Activated CD4-positive, CD25-positive, alpha-beta regulatory T cell treated with anti-CD3 and anti-CD28 coated beads, Interleukin-2, amount 50 U/mL, for 16 hours (primary cell): ENCODE results near the gene MT2A.
"Not testable (repeated sequence)": the region's sequence is repeated elsewhere in the genome, so short reads cannot be mapped to it uniquely, and the experiment has no call there.

Source experiments
- DNase-seq: peaks from one replicate; pipeline ENCODE4 v3.0.0-alpha.2; 2020; ENCODE audit warnings: low read depth, low spot score

MT2A gene

GRCh38 chr16:56620339-56620897, 12.0 kb downstream of the MT2A start:
- DNase-seq = no peak

GRCh38 chr16:56621665-56622445, 13.5 kb downstream of the MT2A start:
- DNase-seq = not testable (repeated sequence)

GRCh38 chr16:56623184-56623583, 14.8 kb downstream of the MT2A start:
- not testable (repeated sequence) for DNase-seq

DNA sequence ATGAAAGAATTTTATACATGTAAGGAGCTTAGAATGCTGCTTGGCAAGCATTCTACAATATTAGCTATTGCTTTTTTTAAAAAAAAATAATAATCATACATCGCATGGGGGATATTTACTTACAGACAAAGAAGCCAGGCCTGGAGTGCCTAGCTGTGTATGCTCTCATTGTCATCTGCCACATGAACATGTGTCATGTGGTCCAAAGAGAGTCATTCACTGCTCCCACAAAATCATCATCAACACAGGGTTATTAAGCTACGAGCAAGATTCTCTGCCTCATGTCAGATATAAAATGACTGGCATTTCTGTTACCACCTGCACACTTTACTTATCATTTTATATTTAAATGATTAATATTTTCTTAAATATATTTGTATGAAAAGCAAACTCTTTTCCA, 15.3 kb downstream of the MT2A start:
- no peak for DNase-seq

GRCh38 chr16:56625140-56625942, 17.0 kb downstream of the MT2A start, which contains the start of gene MT1E:
TSS of gene MT1E (plus strand) at chr16:56625781. CDS start at chr16:56625852, 71 bp downstream.
- DNase-seq = no peak

DNA sequence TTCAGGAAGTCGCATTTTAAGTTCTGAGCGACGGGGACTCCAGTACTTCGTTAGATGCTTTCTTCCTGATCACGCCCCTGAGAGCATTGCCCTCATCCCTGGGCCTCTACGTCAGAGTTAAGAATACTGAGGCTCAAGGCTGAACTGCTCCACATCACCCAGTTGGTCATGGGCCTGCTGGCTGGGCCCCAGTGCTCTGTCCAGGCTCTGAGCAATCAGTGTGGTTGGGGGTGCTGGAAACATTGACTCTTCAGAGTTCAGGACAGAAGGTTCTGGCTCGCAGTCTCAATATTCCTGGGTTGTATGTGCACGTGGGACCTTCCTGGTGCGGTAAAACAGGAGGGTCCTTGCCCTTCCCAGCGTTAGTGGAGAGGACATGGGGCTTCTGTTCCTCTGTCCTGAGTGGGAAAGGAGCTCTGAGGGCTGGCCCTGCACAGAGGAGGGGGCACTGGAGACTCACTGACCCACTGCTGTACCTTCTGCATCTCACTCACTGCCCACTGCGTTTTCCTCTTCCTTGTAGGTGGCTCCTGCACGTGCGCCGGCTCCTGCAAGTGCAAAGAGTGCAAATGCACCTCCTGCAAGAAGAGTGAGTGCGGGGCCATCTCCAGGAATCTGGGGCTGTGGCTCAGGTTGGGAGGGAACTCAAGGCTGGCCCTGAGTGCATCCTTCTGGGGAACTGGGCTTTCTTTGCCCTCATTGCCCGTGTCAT, 17.7 kb downstream of the MT2A start:
- no peak for DNase-seq

DNA sequence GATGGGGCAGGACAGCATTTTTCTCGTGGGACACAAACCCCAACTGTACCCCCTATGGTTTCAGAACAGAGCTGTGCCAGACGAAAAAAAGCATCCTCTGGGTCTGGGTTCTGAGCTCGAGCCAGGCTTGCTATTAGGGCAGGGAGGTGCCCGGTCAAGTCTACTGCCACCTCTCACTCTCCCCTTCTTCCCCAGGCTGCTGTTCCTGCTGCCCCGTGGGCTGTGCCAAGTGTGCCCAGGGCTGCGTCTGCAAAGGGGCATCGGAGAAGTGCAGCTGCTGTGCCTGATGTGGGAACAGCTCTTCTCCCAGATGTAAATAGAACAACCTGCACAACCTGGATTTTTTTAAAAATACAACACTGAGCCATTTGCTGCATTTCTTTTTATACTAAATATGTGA, 18.3 kb downstream of the MT2A start:
- no peak for DNase-seq

- DNase-seq = no peak
Observed at GRCh38 chr16:56628486-56629350, 20.3 kb downstream of the MT2A start.

GRCh38 chr16:56629531-56629930, 21.1 kb downstream of the MT2A start:
- DNase-seq = no peak

DNA sequence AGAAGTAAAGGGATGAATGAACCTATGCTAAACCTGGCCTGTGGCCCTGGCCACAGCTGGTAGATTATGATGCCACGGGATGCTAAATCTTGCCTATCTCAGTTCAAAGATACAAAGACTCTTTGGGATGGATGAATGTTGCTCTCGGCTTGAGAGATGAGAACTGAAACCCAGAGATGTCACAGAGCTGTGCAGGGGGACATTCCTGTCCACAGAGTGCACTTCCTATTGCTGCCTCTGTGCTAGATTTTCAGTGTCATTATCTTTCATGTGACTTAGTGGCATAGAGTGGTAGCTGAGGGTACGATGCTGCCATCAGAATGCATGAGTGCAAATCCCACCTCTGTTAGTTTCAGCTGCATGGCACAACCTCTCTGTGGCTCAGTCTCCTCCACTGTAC, 21.8 kb downstream of the MT2A start:
- DNase-seq = no peak

DNA sequence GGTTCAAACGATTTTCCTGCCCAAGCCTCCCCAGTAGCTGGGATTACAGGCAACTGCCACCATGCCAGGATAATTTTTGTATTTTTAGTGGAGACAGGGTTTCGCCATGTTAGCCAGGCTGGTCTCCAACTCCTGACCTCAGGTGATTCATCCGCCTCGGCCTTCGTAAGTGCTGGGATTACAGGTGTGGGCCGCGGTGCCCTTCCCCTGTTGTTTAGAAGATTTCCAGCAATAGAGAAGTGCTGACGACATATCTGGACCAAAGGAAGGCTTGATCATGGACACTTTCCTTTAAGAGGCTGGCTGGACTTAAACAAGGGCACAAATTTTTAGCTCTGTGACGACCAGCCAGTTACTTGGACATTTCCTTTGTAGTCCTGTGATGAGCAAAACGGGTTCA, 22.8 kb downstream of the MT2A start:
- no peak for DNase-seq

DNA sequence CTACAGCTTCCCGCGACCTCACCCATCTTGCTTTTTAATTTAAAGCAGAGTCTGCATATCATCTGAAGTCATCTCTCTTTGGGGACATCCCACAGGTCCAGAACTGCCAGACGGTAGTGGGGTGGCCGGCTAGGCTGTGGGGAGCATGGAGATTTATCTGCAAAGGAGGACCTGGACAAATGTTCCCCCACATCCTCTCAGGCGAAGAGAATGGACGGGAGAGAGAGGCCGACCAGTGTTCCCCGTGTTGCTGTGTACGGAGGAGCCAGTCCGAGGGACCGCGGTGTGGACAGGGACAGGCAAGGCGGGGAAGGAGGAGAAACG, 23.4 kb downstream of the MT2A start:
- no peak for DNase-seq

GRCh38 chr16:56632156-56632847, 23.9 kb downstream of the MT2A start, which contains the start of gene MT1M:
TSS of gene MT1M (plus strand) at chr16:56632659. CDS start at chr16:56632732, 73 bp downstream.
- DNase-seq = no peak

DNA sequence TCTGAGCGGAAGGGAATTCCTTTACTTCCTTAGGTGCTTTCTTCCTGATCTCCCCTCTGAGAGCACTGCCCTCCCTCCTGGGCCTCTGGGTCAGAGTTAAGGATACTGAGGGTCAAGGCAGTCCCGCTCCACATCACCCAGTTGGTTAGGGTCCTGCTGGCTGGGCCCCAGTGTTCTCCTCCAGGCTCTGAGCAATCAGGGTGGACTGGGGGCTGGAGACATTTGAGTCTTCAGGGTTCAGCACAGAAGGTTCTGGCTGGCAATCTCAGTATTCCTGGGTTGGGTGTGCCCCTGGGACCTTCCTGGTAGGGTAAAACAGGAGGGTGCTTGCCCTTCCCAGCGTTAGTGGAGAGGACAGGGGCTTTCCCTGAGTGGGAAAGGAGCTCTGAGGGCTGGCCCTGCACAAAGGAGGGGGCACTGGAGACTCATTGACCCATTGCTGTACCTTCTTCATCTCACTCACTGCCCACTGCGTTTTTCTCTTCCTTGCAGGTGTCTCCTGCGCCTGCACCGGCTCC, 24.5 kb downstream of the MT2A start:
- DNase-seq = no peak

DNA sequence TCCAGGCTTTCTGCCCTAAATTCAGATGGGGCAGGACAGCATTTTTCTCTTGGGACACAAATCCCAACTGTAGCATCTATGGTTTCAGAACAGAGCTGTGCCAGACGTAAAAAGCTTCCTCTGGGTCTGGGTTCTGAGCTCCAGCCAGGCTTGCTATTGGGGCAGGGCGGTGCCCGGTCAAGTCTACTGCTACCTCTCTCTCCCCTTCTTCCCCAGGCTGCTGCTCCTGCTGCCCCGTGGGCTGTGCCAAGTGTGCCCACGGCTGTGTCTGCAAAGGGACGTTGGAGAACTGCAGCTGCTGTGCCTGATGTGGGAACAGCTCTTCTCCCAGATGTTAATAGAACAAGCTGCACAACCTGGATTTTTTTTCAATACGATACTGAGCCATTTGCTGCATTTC, 25.2 kb downstream of the MT2A start:
- DNase-seq = no peak

DNA sequence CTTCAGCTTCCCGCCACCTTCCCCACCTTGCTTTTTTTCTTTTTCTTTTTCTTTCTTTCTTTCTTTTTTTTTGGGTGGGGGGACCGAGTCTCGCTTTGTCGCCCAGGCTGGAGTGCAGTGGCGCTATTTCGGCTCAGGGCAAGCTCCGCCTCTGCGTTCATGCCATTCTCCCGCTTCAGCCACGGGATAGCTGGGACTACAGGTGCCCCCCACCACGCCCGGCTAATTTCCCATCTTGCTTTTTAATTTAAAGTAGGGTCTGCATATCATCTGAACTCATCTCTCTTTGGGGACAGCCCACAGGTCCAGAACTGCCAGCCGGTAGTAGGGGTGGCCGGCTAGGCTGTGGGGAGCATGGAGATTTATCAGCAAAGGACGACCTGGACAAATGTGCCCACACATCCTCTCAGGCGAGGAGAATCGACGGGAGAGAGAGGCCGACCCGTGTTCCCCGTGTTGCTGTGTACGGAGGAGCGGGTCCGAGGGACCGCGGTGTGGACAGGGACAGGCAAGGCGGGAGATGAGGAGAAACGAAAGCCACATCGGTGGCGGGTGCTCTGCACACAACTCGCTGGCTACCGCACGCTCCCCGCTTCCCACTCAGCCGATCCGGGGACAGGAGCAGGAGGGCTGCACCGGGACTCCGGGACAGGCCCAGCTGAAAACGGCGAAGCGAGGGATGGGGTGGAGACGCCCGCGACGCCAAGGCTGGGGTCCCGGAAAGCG, 26.5 kb downstream of the MT2A start:
- DNase-seq = no peak

- no peak for DNase-seq
Observed at GRCh38 chr16:56635441-56635967, 27.1 kb downstream of the MT2A start.

DNA sequence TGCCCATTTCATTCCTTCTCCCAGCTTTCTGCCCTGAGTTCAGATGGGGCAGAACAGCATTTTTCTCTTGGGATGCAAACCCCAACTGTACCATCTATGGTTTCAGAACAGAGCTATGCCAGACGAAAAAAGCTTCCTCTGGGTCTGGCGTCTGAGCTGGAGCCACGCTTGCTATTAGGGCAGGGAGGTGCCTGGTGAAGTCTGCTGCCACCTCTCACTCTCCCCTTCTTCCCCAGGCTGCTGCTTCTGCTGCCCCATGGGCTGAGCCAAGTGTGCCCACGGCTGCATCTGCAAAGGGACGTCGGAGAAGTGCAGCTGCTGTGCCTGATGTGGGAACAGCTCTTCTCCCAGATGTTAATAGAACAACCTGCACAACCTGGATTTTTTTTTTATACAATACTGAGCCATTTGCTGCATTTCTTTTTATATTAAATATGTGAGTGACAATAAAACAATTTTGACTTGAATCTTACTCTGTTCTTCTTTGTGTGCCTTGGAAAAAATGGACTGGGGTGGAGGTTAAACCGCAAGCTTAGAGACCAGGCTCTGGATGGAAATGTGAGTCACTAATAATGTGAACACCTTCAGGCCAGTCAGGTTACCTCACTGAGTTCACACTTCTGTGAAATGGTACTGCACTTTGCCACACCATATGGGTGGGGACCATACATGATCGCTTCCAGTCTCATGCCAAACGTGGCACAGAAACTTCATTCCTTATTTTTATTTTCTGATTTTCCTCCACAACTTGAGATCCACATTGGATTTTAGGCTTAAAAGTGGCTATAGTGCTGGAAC, 28.4 kb downstream of the MT2A start:
- no peak for DNase-seq
